ENCODE results near the gene ZNF883.

- no peak for TF ChIP-seq TCF4 (CRISPR knock-in tag; IDR thresholded peaks at IDR 0.05; ENCODE audit: borderline replicate concordance)
- TF ChIP-seq RARB (CRISPR knock-in tag; IDR thresholded peaks at IDR 0.05), result no peak
- no peak for TF ChIP-seq CREB5 (CRISPR knock-in tag; IDR thresholded peaks at IDR 0.05; ENCODE audit: low read depth)
- no peak for TF ChIP-seq ESRRG (CRISPR knock-in tag; IDR thresholded peaks at IDR 0.05)
- no peak for TF ChIP-seq CSRNP3 (CRISPR knock-in tag; IDR thresholded peaks at IDR 0.05)
- TF ChIP-seq SNAI2 (CRISPR knock-in tag; IDR thresholded peaks at IDR 0.05), result no peak
- no peak for TF ChIP-seq ISL1 (CRISPR knock-in tag; IDR thresholded peaks at IDR 0.05)
Measured at GRCh38 chr9:113012492-113012891, 500 bp upstream of the ZNF883 start.

Data from SK-N-SH treated with all-trans-retinoic acid at 6 μM for 48 hours (cell line).